HL-60 (cell line): ENCODE data around the gene MAP7D1.

Experiments used
- DNase-seq, 2 experiments: peaks; one replicate each; pipeline ENCODE4 v3.0.0-alpha.2; 2010 to 2020; ENCODE audit warnings: low read depth in 1 of 2, low spot score in 1 of 2
- H3K27ac ChIP-seq: fragments of 250-450 bp; sonication (Bioruptor Pico); replicated peaks from 2 replicates; pipeline ENCODE4 v1.5.1; 2020; ENCODE audit warnings: mild to moderate bottlenecking, moderate library complexity
- H3K27me3 ChIP-seq: fragments of 250-450 bp; sonication (Bioruptor Pico); 2 replicates; pipeline ENCODE4 v1.5.1; 2021; ENCODE audit warnings: mild to moderate bottlenecking, moderate library complexity; ENCODE audit not compliant: insufficient read depth, poor library complexity, severe bottlenecking
- H3K4me3 ChIP-seq: replicated peaks from 2 replicates; pipeline ENCODE4 v1.5.1; 2011; ENCODE audit warnings: mild to moderate bottlenecking, control low read depth, low read length; ENCODE audit not compliant: insufficient read depth
- CTCF ChIP-seq: IDR thresholded peaks from one replicate; pipeline ENCODE4 v1.5.1; 2011; ENCODE audit warnings: low read length, control low read depth, inconsistent platforms; ENCODE audit not compliant: insufficient read depth
- GABPA ChIP-seq: IDR thresholded peaks from 2 replicates; pipeline ENCODE4 v1.6.1; 2012; ENCODE audit warnings: low read depth
- POLR2AphosphoS5 ChIP-seq: IDR thresholded peaks from 2 replicates; pipeline ENCODE4 v1.6.1; 2012; ENCODE audit warnings: low read depth
- REST ChIP-seq: IDR thresholded peaks from 2 replicates; pipeline ENCODE4 v1.6.1; 2012; ENCODE audit warnings: low read depth; ENCODE audit not compliant: insufficient replicate concordance
- SPI1 ChIP-seq: IDR thresholded peaks from 2 replicates; pipeline ENCODE4 v1.6.1; 2012; ENCODE audit warnings: low read depth, mild to moderate bottlenecking, borderline replicate concordance

Gene MAP7D1

DNA sequence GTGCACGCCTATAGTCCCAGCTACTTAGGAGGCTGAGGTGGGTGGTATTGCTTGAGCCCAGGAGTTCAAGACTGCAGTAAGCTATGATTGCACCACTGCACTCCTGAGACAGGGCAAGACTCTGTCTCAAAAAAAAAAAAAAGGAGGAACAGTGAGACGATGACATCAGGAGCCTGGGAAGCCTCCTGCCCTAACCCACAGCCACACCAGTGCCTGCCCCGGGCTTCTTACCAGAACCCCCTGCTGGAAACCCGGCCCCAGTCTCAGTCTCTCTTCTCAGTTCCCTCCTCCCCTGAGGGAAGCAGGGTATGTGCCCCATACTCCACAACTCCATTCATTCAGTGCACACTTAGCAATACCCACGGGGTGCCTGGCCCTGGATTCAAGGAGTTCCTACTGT lies 40.0 kb upstream of the MAP7D1 start:
- Histone ChIP-seq H3K4me3 (no peak overlapping the region), H3K27ac (no peak overlapping the region), H3K27me3 (no peaks in the 10 kb centered on the region)
- DNase-seq: peak in 1 of 2 experiments; percentile 60
- TF ChIP-seq REST (no peak), SPI1 (peak; percentile 40; the same call in 1 of the 2 replicates), POLR2AphosphoS5 (no peak), CTCF (no peak)

DNA sequence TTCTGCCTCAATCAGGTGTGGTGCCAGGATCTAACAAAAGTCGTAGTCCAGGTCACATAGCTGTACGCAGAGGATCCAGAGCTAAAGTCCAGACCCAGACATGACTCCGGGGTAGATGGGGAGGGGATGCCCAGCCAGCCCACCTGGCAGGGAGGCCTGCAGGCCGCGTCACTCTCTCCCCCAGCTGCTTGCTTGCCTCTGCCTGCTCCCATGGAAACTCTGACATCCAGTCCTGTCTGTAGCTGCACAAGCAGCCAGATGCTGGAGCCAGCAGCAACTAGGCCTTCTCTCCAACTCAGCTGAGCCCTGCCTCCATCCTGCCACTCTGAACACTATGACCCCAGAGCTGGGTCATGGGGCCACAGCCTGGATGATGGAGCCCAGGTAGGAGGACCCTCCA lies 39.1 kb upstream of the MAP7D1 start:
- TF ChIP-seq CTCF (no peak), REST (no peak), SPI1 (no peak), GABPA (no peak)
- Histone ChIP-seq H3K27me3 (no peaks in the 10 kb centered on the region), H3K4me3 (no peak overlapping the region), H3K27ac (no peak overlapping the region)
- no peak for DNase-seq

DNA sequence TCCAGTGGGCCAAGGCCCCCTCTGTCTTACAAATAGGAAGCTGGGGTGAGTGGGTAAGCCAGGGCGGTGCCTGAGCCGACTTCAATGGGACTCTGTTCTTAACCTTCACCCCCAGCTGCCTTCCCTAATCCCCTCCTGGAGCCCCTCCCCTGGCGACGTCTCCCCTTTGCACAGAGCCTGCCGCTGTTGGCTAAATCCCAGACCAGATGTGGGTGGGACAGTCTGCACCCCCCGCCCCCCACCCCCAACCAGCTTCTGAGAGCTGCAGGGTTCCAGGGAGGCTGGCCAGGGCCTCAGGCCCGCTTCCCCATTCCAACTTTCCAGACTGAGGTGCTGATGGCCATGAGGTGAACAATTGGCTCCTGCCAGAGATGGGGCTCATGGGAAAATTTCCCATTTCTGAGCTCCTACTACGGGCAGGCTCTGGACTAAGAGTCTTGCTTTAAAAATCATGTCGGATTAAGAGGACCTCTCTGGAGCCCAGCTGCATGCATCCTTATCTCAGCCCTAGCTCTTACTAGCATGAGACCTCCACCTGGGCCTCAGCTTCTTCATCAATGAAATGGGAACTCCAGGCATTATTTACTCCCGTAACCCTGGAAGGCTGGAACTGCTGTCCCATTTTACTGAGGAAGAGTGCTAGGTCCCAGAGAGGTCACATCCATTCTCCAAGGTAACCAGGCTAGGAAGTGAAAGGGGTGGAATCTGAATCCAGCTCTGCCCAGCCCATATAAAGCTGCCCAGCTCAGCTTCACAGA lies 37.3 kb upstream of the MAP7D1 start:
- no peak overlapping the region for H3K4me3 ChIP-seq
- H3K27ac ChIP-seq: no peak overlapping the region
- no peak for DNase-seq
- TF ChIP-seq POLR2AphosphoS5 (no peak), REST (no peak), SPI1 (no peak), CTCF (no peak), GABPA (no peak)
- no peaks in the 10 kb centered on the region for H3K27me3 ChIP-seq
